GM10248 (cell line): ENCODE measurements around the gene SAMM50.

ENCODE experiments used
- CTCF ChIA-PET: fragments of 300-600 bp; sonication (Branson Sonifier 250); formaldehyde crosslinking; extraction: SDS; loops from one replicate; lab custom pipeline; 2021; ENCODE audit warnings: antibody characterized with exemption; lab: Yijun Ruan, JAX
- POLR2A ChIA-PET: fragments of 350-650 bp; sonication (Branson Sonifier 250); formaldehyde crosslinking; extraction: SDS; loops from one replicate; lab custom pipeline; 2020; ENCODE audit warnings: antibody characterized with exemption; lab: Yijun Ruan, JAX
- DNase-seq: peaks from one replicate; pipeline ENCODE4 v3.0.0; 2012; ENCODE audit errors: extremely low spot score
- CTCF ChIP-seq: IDR thresholded peaks from 2 replicates; pipeline ENCODE4 v1.5.1; 2012; ENCODE audit warnings: mild to moderate bottlenecking, low read depth; ENCODE audit errors: extremely low read depth, missing control alignments, control extremely low read depth

SAMM50 gene

GRCh38 chr22:44002324-44002723 lies 47.1 kb downstream of the SAMM50 start:
- POLR2A ChIA-PET = no interaction called here
- CTCF ChIA-PET = interaction anchor here (1.1 to 2.9 kb wide), 3 partner anchors 9 to 83 kb away, joined by 3 to 26 read pairs (median 6); no protein-coding TSS in a partner anchor
- TF ChIP-seq CTCF = no peak
- DNase-seq = no peak

- ChIA-PET CTCF (interaction anchor here (2.9 kb wide), 1 partner anchor 9 kb away, joined by 26 read pairs; no protein-coding TSS in a partner anchor), POLR2A (no interaction called here)
- DNase-seq = no peak
- no peak for TF ChIP-seq CTCF
Observed at GRCh38 chr22:44002997-44003396, 47.8 kb downstream of the SAMM50 start.

GRCh38 chr22:44003405-44004103 lies 48.3 kb downstream of the SAMM50 start:
- CTCF ChIA-PET = interaction anchor here (2.9 to 3.7 kb wide), 2 partner anchors 10 kb away, joined by 20 to 26 read pairs; no protein-coding TSS in a partner anchor
- no peak for DNase-seq
- POLR2A ChIA-PET = no interaction called here
- no peak for TF ChIP-seq CTCF

GRCh38 chr22:44004104-44004460 lies 48.8 kb downstream of the SAMM50 start:
- no peak for DNase-seq
- ChIA-PET CTCF (interaction anchor here (3.7 kb wide), 1 partner anchor 11 kb away, joined by 20 read pairs; no protein-coding TSS in a partner anchor), POLR2A (no interaction called here)
- no peak for TF ChIP-seq CTCF

- DNase-seq = no peak
- POLR2A ChIA-PET = no interaction called here
- no peak for TF ChIP-seq CTCF
- CTCF ChIA-PET = interaction anchor here (3.7 kb wide), 1 partner anchor 12 kb away, joined by 20 read pairs; no protein-coding TSS in a partner anchor
Observed at GRCh38 chr22:44005524-44005923, 50.3 kb downstream of the SAMM50 start.

- ChIA-PET CTCF (interaction anchor here (2.0 to 5.9 kb wide), 2 partner anchors 18 to 74 kb away, joined by 8 to 34 read pairs; no protein-coding TSS in a partner anchor), POLR2A (no interaction called here)
- DNase-seq = no peak
- no peak for TF ChIP-seq CTCF
Observed at GRCh38 chr22:44012162-44012561, 56.9 kb downstream of the SAMM50 start.
